ENCODE measurements around the gene SLC26A2.

SLC26A2 gene

GRCh38 chr5:149966946-149967345 lies 6.4 kb downstream of the SLC26A2 start:
- TF ChIP-seq GATA3 (IDR thresholded peaks at IDR 0.05; ENCODE audit: low read depth, low read length) (no peak), GATA2 (IDR thresholded peaks at IDR 0.05; ENCODE audit: low read depth, low read length) (no peak)

- TF ChIP-seq GATA2 (IDR thresholded peaks at IDR 0.05; ENCODE audit: low read depth, low read length) (no peak), GATA3 (IDR thresholded peaks at IDR 0.05; ENCODE audit: low read depth, low read length) (no peak)
Observed at GRCh38 chr5:149969181-149969930, 8.8 kb downstream of the SLC26A2 start.

GRCh38 chr5:149975409-149975808 lies 14.9 kb downstream of the SLC26A2 start:
- no peak for TF ChIP-seq GATA3 (IDR thresholded peaks at IDR 0.05; ENCODE audit: low read depth, low read length)
- TF ChIP-seq GATA2 (IDR thresholded peaks at IDR 0.05; ENCODE audit: low read depth, low read length): no peak

- TF ChIP-seq GATA2 (IDR thresholded peaks at IDR 0.05; ENCODE audit: low read depth, low read length): no peak
- no peak for TF ChIP-seq GATA3 (IDR thresholded peaks at IDR 0.05; ENCODE audit: low read depth, low read length)
Observed at GRCh38 chr5:149979896-149980295, 19.3 kb downstream of the SLC26A2 start.

GRCh38 chr5:149981206-149981605 lies 20.6 kb downstream of the SLC26A2 start:
- TF ChIP-seq GATA2 (IDR thresholded peaks at IDR 0.05; ENCODE audit: low read depth, low read length): no peak

GRCh38 chr5:149982505-149982904 lies 21.9 kb downstream of the SLC26A2 start:
- TF ChIP-seq GATA2 (IDR thresholded peaks at IDR 0.05; ENCODE audit: low read depth, low read length) (no peak), GATA3 (IDR thresholded peaks at IDR 0.05; ENCODE audit: low read depth, low read length) (no peak)

GRCh38 chr5:149988126-149988525 lies 27.6 kb downstream of the SLC26A2 start:
- TF ChIP-seq GATA3 (IDR thresholded peaks at IDR 0.05; ENCODE audit: low read depth, low read length) (no peak), GATA2 (IDR thresholded peaks at IDR 0.05; ENCODE audit: low read depth, low read length) (no peak)

GRCh38 chr5:149990518-149991376 lies 30.2 kb downstream of the SLC26A2 start:
- TF ChIP-seq GATA2 (IDR thresholded peaks at IDR 0.05; ENCODE audit: low read depth, low read length) (no peak), GATA3 (IDR thresholded peaks at IDR 0.05; ENCODE audit: low read depth, low read length) (no peak)

- no peak for TF ChIP-seq GATA3 (IDR thresholded peaks at IDR 0.05; ENCODE audit: low read depth, low read length)
- no peak for TF ChIP-seq GATA2 (IDR thresholded peaks at IDR 0.05; ENCODE audit: low read depth, low read length)
Observed at GRCh38 chr5:149993471-149993870, 32.9 kb downstream of the SLC26A2 start.

- TF ChIP-seq GATA2 (IDR thresholded peaks at IDR 0.05; ENCODE audit: low read depth, low read length): peak; percentile 83
- peak; percentile 65 for TF ChIP-seq GATA3 (IDR thresholded peaks at IDR 0.05; ENCODE audit: low read depth, low read length)
Observed at GRCh38 chr5:149995385-149996204, 35.0 kb downstream of the SLC26A2 start.

- no peak for TF ChIP-seq GATA3 (IDR thresholded peaks at IDR 0.05; ENCODE audit: low read depth, low read length)
- no peak for TF ChIP-seq GATA2 (IDR thresholded peaks at IDR 0.05; ENCODE audit: low read depth, low read length)
Observed at GRCh38 chr5:149996205-149996890, 35.8 kb downstream of the SLC26A2 start.

GRCh38 chr5:149998281-149998680 lies 37.7 kb downstream of the SLC26A2 start:
- TF ChIP-seq GATA2 (IDR thresholded peaks at IDR 0.05; ENCODE audit: low read depth, low read length) (no peak), GATA3 (IDR thresholded peaks at IDR 0.05; ENCODE audit: low read depth, low read length) (no peak)

- TF ChIP-seq GATA3 (IDR thresholded peaks at IDR 0.05; ENCODE audit: low read depth, low read length): no peak
- TF ChIP-seq GATA2 (IDR thresholded peaks at IDR 0.05; ENCODE audit: low read depth, low read length): no peak
Observed at GRCh38 chr5:149999359-149999758, 38.8 kb downstream of the SLC26A2 start.

All from SH-SY5Y (cell line).